Endometrial microvascular endothelial cells (primary cell): ENCODE results near the gene RAD51B. TPM values are rescaled to one million over a fixed set of nuclear protein-coding genes. Genes with fewer than 3 reads are reported as not detected.
"Not testable (repeated sequence)": the region's sequence is repeated elsewhere in the genome, so short reads cannot be mapped to it uniquely, and the experiment has no call there.

Experiments used
- in situ Hi-C: cut with HindIII; loops from 2 replicates; pipeline ENCODE4 v1.10.0; 2017; ENCODE audit warnings: low sequenced_read_pairs, low pct_unique_long_range_greater_than_20kb; ENCODE audit errors: inconsistent ontology term
- total RNA-seq: library from RNA; depleted of rRNA; stranded (reverse); fragments of >200 nt; gene quantifications from one replicate; pipeline ENCODE4 v1.2.3, GENCODE V29; 2015; ENCODE audit errors: inconsistent ontology term

The RAD51B gene
- total RNA-seq, 1 donor from 2014 or later: 16.4 TPM

GRCh38 chr14:68279777-68280233 lies 460.2 kb downstream of the RAD51B start:
- in situ Hi-C loops: no loop called here

- in situ Hi-C loops: no loop called here
Measured at GRCh38 chr14:68281497-68281896, 461.9 kb downstream of the RAD51B start.

- in situ Hi-C loops: no loop called here
Measured at GRCh38 chr14:68282479-68283377, 463.1 kb downstream of the RAD51B start.

- in situ Hi-C loops: no loop called here
Measured at GRCh38 chr14:68283378-68284123, 464.0 kb downstream of the RAD51B start.

GRCh38 chr14:68284333-68284732 lies 464.8 kb downstream of the RAD51B start:
- in situ Hi-C loops: no loop called here

- in situ Hi-C loops: no loop called here
Measured at GRCh38 chr14:68284834-68285233, 465.3 kb downstream of the RAD51B start.

- in situ Hi-C loops: no loop called here
Measured at GRCh38 chr14:68285421-68286179, 466.0 kb downstream of the RAD51B start.

GRCh38 chr14:68286667-68287066 lies 467.1 kb downstream of the RAD51B start:
- in situ Hi-C loops: no loop called here

- in situ Hi-C loops: not testable (repeated sequence)
Measured at GRCh38 chr14:68289452-68289851, 469.9 kb downstream of the RAD51B start.

- in situ Hi-C loops: no loop called here
Measured at GRCh38 chr14:68291820-68292219, 472.2 kb downstream of the RAD51B start.

GRCh38 chr14:68292441-68293215 lies 473.0 kb downstream of the RAD51B start:
- in situ Hi-C loops: no loop called here

GRCh38 chr14:68293404-68293803 lies 473.8 kb downstream of the RAD51B start:
- in situ Hi-C loops: no loop called here

GRCh38 chr14:68295316-68295816 lies 475.8 kb downstream of the RAD51B start:
- in situ Hi-C loops: no loop called here

- in situ Hi-C loops: no loop called here
Measured at GRCh38 chr14:68297039-68297438, 477.5 kb downstream of the RAD51B start.

- in situ Hi-C loops: no loop called here
Measured at GRCh38 chr14:68297876-68298468, 478.4 kb downstream of the RAD51B start.

- in situ Hi-C loops: no loop called here
Measured at GRCh38 chr14:68300608-68301007, 481.0 kb downstream of the RAD51B start.

- in situ Hi-C loops: no loop called here
Measured at GRCh38 chr14:68301219-68301618, 481.6 kb downstream of the RAD51B start.

- in situ Hi-C loops: not testable (repeated sequence)
Measured at GRCh38 chr14:68302938-68303337, 483.4 kb downstream of the RAD51B start.
